Prostate gland (tissue), 2 donors: ENCODE measurements around the gene OVCH2.

Experiments used
- CTCF ChIP-seq, 4 experiments: fragments of 200-600 bp in 2 of 4; fragments of 450-650 bp in 2 of 4; sonication (generic) in 2 of 4; IDR thresholded peaks; 1 replicate in 3 of 4; 2 replicates in 1 of 4; pipeline ENCODE4 v1.5.1; 2016 to 2019; ENCODE audit warnings: antibody characterized with exemption in 4 of 4, mild to moderate bottlenecking in 2 of 4, moderate library complexity in 2 of 4
- POLR2A ChIP-seq: fragments of 450-650 bp; IDR thresholded peaks from one replicate; pipeline ENCODE4 v1.6.1; 2016; ENCODE audit warnings: antibody characterized with exemption, mild to moderate bottlenecking

DNA sequence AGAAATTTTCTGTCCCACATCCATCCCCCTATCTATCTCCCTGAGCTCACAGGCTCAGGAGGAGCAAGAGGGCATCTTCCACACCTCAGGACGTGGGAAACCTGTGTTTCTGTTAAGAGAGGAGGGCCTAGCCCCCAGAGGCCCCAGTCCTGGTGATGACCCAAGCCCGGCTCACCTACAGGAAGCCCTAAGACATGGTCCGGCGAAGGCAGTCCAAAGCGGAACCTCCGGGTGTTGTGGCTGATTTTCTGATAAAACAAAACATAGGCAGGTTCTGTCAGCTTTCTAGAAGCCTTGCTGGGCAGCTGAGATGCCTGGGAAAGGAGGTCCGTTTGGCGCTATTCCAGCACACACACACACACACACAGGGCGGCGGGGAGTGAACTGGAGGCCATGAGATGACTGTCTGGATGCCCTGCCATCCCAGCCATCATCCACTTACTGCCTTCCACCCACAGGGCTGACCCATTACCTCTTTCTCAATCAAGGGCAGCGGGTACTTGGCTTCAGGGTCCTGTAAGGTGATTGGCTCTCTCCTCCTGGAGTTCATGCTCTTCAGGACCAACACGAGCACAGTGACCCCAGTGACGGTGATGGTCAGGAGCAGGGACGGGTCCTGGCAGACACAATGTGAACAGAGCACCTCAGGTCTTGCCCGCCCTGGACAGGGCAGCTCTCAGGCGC, 33.9 kb downstream of the OVCH2 start:
- no peak for TF ChIP-seq CTCF (IDR thresholded peaks at IDR 0.05)
- TF ChIP-seq POLR2A = no peak
